ENCODE data around the gene BTBD1.

DNA sequence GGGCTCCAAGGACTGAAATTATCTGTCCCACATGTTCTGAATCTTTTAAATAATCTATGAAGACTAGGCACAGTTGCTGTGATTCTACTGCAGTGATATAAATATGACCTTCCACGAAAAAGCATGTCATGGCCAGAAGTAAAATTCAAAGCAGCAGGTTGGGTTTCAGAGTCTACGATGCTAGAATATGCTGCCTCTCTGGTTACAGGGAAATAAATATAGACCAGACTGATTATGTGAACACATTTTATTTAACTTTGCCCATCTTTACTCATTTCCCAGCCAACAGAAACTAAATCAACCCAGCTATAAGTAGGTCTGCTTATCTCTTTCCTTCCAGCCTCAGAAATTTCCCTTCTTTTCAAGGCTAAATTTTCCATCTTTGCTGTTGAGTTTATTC is 20.5 kb upstream of the BTBD1 start:
- TF ChIP-seq, protein P1, sequence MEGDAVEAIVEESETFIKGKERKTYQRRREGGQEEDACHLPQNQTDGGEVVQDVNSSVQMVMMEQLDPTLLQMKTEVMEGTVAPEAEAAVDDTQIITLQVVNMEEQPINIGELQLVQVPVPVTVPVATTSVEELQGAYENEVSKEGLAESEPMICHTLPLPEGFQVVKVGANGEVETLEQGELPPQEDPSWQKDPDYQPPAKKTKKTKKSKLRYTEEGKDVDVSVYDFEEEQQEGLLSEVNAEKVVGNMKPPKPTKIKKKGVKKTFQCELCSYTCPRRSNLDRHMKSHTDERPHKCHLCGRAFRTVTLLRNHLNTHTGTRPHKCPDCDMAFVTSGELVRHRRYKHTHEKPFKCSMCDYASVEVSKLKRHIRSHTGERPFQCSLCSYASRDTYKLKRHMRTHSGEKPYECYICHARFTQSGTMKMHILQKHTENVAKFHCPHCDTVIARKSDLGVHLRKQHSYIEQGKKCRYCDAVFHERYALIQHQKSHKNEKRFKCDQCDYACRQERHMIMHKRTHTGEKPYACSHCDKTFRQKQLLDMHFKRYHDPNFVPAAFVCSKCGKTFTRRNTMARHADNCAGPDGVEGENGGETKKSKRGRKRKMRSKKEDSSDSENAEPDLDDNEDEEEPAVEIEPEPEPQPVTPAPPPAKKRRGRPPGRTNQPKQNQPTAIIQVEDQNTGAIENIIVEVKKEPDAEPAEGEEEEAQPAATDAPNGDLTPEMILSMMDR (IDR thresholded peaks at IDR 0.05): no peak
- no peak for TF ChIP-seq POLR2A (IDR thresholded peaks at IDR 0.05)
